Tibial nerve (tissue), 4 donors: Measurements from ENCODE around the gene BCDIN3D. TPM values are rescaled to one million over a fixed set of nuclear protein-coding genes. Genes with fewer than 3 reads are reported as not detected.

Experiments
- DNase-seq, 2 donors: peaks; one replicate each; pipeline ENCODE4 v3.0.0-alpha.2; 2019; ENCODE audit warnings: low spot score in 2 of 2
- H3K27ac ChIP-seq, 4 donors: fragments of 200-600 bp; sonication (generic) in 3 of 4; one replicate each; pipeline ENCODE4 v1.5.1; 2017 to 2019; ENCODE audit warnings: mild to moderate bottlenecking in 1 of 4
- H3K27me3 ChIP-seq, 2 donors: fragments of 200-600 bp; sonication (generic) in 1 of 2; one replicate each; pipeline versions ENCODE4 v1.5.1 to v1.6.0; 2017 to 2019
- H3K36me3 ChIP-seq, 3 donors: fragments of 200-600 bp; sonication (generic); one replicate each; pipeline ENCODE4 v1.5.1; 2018 to 2019
- H3K4me1 ChIP-seq, 4 donors: fragments of 200-600 bp; sonication (generic) in 3 of 4; one replicate each; pipeline ENCODE4 v1.5.1; 2017 to 2019
- H3K4me3 ChIP-seq, 4 donors: fragments of 200-600 bp; sonication (generic) in 3 of 4; one replicate each; pipeline ENCODE4 v1.5.1; 2017 to 2019; ENCODE audit warnings: mild to moderate bottlenecking in 1 of 4, moderate library complexity in 1 of 4
- H3K9me3 ChIP-seq, 4 donors: fragments of 200-600 bp; sonication (generic) in 3 of 4; one replicate each; pipeline ENCODE4 v1.5.1; 2017 to 2019
- EP300 ChIP-seq, 2 donors: sonication (generic); formaldehyde crosslinking; IDR thresholded peaks; one replicate each; pipeline ENCODE4 v1.6.1; 2017; ENCODE audit warnings: antibody characterized with exemption in 2 of 2, mild to moderate bottlenecking in 1 of 2
- POLR2A ChIP-seq, 2 donors: fragments of 450-650 bp; IDR thresholded peaks; one replicate each; pipeline ENCODE4 v1.6.1; 2017; ENCODE audit warnings: antibody characterized with exemption in 2 of 2, mild to moderate bottlenecking in 2 of 2, moderate library complexity in 2 of 2
- WGBS, 2 donors: methylation state at CpG; one replicate each; pipeline ENCODE4 v1.1.5; 2018; 5-methylcytosine and 5-hydroxymethylcytosine counted together
- total RNA-seq, 4 donors: library from RNA; depleted of rRNA; stranded (reverse); fragments of >200 nt; gene quantifications; one replicate each; pipeline ENCODE4 v1.1.0, GENCODE V29; 2016
- TF ChIP-seq, protein P1 (sequence below), 5 experiments: fragments of 200-600 bp in 3 of 5; fragments of 450-650 bp in 2 of 5; sonication (generic) in 3 of 5; IDR thresholded peaks; one replicate each; pipeline ENCODE4 v1.5.1; 2016 to 2019; ENCODE audit warnings: antibody characterized with exemption in 5 of 5, mild to moderate bottlenecking in 3 of 5, moderate library complexity in 2 of 5

The BCDIN3D gene
- total RNA-seq, 4 donors from 2014 or later = 1.2 to 4.2 (median 2.5) TPM

DNA sequence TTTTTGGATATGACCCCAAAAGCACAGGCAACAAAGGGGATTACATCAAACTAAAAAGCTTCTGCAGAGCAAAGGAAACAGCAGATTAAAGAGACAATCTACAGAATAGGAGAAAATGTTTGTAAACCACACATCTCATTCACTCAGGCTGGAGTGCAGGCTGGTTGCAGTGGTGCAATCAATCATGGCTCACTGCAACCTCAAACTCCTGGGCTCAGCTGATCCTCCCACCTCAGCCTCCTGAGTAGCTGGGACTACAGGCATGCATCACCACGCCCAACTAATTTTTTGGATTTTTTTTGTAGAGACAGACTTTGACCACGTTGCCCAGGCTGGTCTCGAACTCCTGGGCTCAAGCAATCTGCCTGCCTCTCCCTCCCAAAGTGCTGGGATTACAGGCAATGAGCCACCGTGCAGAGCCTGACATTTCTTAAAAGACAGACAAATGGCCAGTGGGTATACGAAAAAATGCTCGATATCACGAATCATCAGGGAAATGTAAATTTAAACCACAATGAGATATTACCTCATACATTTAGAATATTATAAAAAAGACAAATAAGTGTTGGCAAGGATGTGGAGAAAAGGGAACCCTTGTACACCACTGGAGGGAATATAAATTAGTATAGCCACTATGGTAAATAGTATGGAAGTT is 24.5 kb downstream of the BCDIN3D start:
- no peak for DNase-seq
- Histone ChIP-seq H3K36me3 (peaks cover 0 to 19% (median 0%) of the 10 kb centered on the region in 3 donors), H3K4me1 (peaks cover 0 to 49% (median 4%) of the 10 kb centered on the region in 4 donors), H3K9me3 (no peaks in the 10 kb centered on the region), H3K4me3 (no peak overlapping the region), H3K27ac (no peak overlapping the region), H3K27me3 (no peaks in the 10 kb centered on the region)
- WGBS, 2 donors = 75 to 76% methylated on average over 7 of the region's 7 CpGs
- no peak for TF ChIP-seq POLR2A (IDR thresholded peaks at IDR 0.05)

DNA sequence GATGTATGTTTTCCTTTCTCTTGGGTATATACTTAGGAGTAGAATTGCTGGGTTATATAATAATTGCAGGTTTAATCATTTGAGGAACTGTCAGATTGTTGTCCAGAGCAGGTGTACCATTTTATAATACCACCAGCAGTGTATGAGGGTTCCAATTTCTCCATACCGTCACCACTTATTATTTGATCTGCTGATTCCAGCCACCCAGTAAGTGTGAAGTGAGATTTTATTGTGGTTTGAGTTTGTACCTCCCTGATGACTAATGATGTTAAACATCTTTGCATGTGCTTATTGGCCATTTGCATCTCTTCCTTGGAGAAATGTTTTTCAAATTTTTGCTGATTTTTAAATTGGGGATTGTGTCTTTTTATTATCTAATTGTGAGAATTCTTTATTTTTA is 29.8 kb downstream of the BCDIN3D start:
- TF ChIP-seq EP300 (IDR thresholded peaks at IDR 0.05) (no peak), POLR2A (IDR thresholded peaks at IDR 0.05) (no peak)
- TF ChIP-seq, protein P1, sequence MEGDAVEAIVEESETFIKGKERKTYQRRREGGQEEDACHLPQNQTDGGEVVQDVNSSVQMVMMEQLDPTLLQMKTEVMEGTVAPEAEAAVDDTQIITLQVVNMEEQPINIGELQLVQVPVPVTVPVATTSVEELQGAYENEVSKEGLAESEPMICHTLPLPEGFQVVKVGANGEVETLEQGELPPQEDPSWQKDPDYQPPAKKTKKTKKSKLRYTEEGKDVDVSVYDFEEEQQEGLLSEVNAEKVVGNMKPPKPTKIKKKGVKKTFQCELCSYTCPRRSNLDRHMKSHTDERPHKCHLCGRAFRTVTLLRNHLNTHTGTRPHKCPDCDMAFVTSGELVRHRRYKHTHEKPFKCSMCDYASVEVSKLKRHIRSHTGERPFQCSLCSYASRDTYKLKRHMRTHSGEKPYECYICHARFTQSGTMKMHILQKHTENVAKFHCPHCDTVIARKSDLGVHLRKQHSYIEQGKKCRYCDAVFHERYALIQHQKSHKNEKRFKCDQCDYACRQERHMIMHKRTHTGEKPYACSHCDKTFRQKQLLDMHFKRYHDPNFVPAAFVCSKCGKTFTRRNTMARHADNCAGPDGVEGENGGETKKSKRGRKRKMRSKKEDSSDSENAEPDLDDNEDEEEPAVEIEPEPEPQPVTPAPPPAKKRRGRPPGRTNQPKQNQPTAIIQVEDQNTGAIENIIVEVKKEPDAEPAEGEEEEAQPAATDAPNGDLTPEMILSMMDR (IDR thresholded peaks at IDR 0.05) = no peak
- 81 to 87% methylated on average over 1 of the region's 1 CpG for WGBS, 2 donors
- H3K4me3 ChIP-seq = no peak overlapping the region

DNA sequence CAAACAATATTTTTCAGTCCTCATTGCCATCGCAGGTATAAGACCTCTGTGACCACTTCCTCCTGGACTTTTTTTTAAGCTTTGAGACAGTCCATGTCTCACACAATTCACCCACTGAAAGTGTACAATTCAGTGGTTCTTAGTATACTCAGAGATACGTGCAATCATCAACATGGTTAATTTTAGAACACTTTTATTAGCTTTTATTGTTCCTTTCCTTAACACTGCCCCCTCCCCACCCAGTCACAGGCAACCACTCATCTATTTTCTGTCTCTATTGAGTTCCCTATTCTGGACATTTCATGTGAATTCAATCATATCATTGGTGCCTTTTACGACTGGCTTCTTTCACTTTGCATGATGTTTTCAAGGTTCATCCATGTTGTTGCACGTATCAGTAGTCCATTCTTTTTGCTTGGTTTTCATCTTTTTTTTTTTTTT is 30.9 kb downstream of the BCDIN3D start:
- H3K36me3 ChIP-seq = peaks cover 0 to 10% (median 0%) of the 10 kb centered on the region in 3 donors
- 66 to 74% methylated on average over 4 of the region's 4 CpGs for WGBS, 2 donors
- DNase-seq = no peak

More for the DNA sequence above, 29.8 kb downstream of the BCDIN3D start:
- no peak overlapping the region for H3K27ac ChIP-seq
- no peak for DNase-seq
- H3K27me3 ChIP-seq = no peaks in the 10 kb centered on the region
- no peaks in the 10 kb centered on the region for H3K9me3 ChIP-seq
- H3K4me1 ChIP-seq = peaks cover 0 to 54% (median 34%) of the 10 kb centered on the region in 4 donors
- peaks cover 0 to 10% (median 0%) of the 10 kb centered on the region in 3 donors for H3K36me3 ChIP-seq

DNA sequence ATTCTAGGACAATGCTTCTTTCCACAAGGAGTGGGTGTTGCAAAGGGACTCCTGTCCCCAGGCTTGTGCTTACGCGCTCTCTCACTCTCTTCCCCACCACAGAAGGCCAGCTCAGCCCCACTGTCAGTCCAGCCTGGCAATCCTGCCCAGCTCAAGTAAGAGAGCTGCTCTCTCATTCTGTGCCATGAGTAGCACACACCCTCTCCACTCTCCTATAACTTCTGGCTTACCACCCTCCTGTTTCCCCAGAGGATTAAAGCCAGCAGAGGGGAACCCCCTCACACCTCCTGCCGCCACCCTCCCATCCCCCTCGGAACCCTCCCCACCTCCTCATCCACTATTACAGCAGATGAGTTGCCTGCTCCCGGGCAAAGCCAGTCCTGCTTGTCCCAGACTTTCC is 31.8 kb downstream of the BCDIN3D start:
- TF ChIP-seq, protein P1 (IDR thresholded peaks at IDR 0.05) = no peak
- TF ChIP-seq EP300 (IDR thresholded peaks at IDR 0.05) (no peak), POLR2A (IDR thresholded peaks at IDR 0.05) (no peak)
- no peaks in the 10 kb centered on the region for H3K9me3 ChIP-seq
- no peaks in the 10 kb centered on the region for H3K27me3 ChIP-seq
- WGBS, 2 donors = 48 to 52% methylated on average over 5 of the region's 5 CpGs
- H3K36me3 ChIP-seq = peaks cover 0 to 13% (median 0%) of the 10 kb centered on the region in 3 donors
- H3K27ac ChIP-seq = peak overlapping the region; percentile 79 to 96 (median 88)
- no peak overlapping the region for H3K4me3 ChIP-seq
- DNase-seq = no peak
- H3K4me1 ChIP-seq = peaks cover 0 to 74% (median 48%) of the 10 kb centered on the region in 4 donors

More for the DNA sequence above, 30.9 kb downstream of the BCDIN3D start:
- Histone ChIP-seq H3K27me3 (no peaks in the 10 kb centered on the region), H3K4me1 (peaks cover 0 to 65% (median 45%) of the 10 kb centered on the region in 4 donors), H3K4me3 (no peak overlapping the region), H3K9me3 (no peaks in the 10 kb centered on the region), H3K27ac (peak overlapping the region in 2 of 4 donors; percentile 91 to 96)
- TF ChIP-seq, protein P1 (IDR thresholded peaks at IDR 0.05) = no peak
- TF ChIP-seq POLR2A (IDR thresholded peaks at IDR 0.05) (no peak), EP300 (IDR thresholded peaks at IDR 0.05) (no peak)

DNA sequence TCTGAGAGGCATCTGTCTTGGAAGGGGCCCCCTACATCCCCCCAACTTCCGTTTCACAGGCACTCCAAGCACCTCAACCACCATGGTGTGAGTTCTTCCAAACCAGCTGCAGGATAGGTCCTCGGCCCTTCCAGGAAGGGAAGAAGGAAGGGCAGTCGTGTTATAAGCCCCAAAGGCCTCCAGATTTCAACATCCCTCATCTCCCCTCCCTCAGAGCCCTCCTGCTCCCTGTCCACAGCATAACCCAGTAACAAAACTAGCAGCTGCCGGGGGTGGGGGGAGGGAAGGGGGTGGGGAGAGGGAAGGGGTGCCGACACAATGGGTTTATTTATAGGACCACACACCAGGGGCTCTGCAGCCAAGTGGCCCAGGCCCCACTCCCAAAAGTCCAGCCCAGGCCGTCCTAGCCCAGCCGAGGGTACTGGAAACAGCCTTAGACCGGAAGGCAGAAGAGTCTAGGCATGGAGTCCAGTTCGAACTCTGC is 33.0 kb downstream of the BCDIN3D start:
- TF ChIP-seq, protein P1 (IDR thresholded peaks at IDR 0.05) = no peak
- TF ChIP-seq POLR2A (IDR thresholded peaks at IDR 0.05) (no peak), EP300 (IDR thresholded peaks at IDR 0.05) (no peak)
- H3K4me3 ChIP-seq = peak overlapping the region in 1 of 4 donors; percentile 34
- H3K27ac ChIP-seq = peak overlapping the region; percentile 79 to 96 (median 88)
- no peaks in the 10 kb centered on the region for H3K9me3 ChIP-seq
- DNase-seq = no peak
- H3K36me3 ChIP-seq = peaks cover 0 to 15% (median 0%) of the 10 kb centered on the region in 3 donors
- WGBS, 2 donors = 11 to 16% methylated on average over 7 to 9 of the region's 9 CpGs
- peaks cover 0 to 69% (median 48%) of the 10 kb centered on the region in 4 donors for H3K4me1 ChIP-seq
- H3K27me3 ChIP-seq = no peaks in the 10 kb centered on the region
